H9 (cell line): ENCODE measurements around the gene OR51M1. TPM values are rescaled to one million over a fixed set of nuclear protein-coding genes. Genes with fewer than 3 reads are reported as not detected.

Experiments used
- DNase-seq: peaks from one replicate; pipeline ENCODE4 v3.0.0-alpha.2; 2017
- H2AFZ ChIP-seq: one replicate; pipeline ENCODE4 v1.6.1; 2013; ENCODE audit warnings: mild to moderate bottlenecking, low read length, control low read depth, moderate library complexity
- H2AK5ac ChIP-seq: 2 replicates; pipeline ENCODE4 v1.6.1; 2013; ENCODE audit warnings: low read length, control low read depth, mixed read lengths; ENCODE audit not compliant: insufficient read length
- H2BK120ac ChIP-seq: one replicate; pipeline ENCODE4 v1.6.1; 2013; ENCODE audit warnings: low read depth, mild to moderate bottlenecking, low read length, control low read depth, inconsistent platforms; ENCODE audit not compliant: poor library complexity, severe bottlenecking
- H2BK12ac ChIP-seq: 2 replicates; pipeline ENCODE4 v1.6.1; 2013; ENCODE audit warnings: low read length, control low read depth, mixed read lengths, low read depth; ENCODE audit not compliant: insufficient read length
- H2BK15ac ChIP-seq: 2 replicates; pipeline ENCODE4 v1.6.1; 2013; ENCODE audit warnings: low read depth, low read length, control low read depth
- H2BK20ac ChIP-seq: one replicate; pipeline ENCODE4 v1.6.1; 2013; ENCODE audit warnings: low read depth, mild to moderate bottlenecking, low read length, control low read depth, inconsistent platforms; ENCODE audit not compliant: poor library complexity, severe bottlenecking
- H2BK5ac ChIP-seq: 2 replicates; pipeline ENCODE4 v1.6.1; 2013; ENCODE audit warnings: low read length, control low read depth, mixed read lengths; ENCODE audit not compliant: insufficient read length
- H3K14ac ChIP-seq: 2 replicates; pipeline ENCODE4 v1.6.1; 2013; ENCODE audit warnings: low read length, control low read depth; ENCODE audit not compliant: insufficient read depth
- H3K18ac ChIP-seq: 2 replicates; pipeline ENCODE4 v1.6.1; 2013; ENCODE audit warnings: low read depth, mild to moderate bottlenecking, mixed read lengths, low read length, control low read depth; ENCODE audit not compliant: insufficient read length
- H3K23ac ChIP-seq: 2 replicates; pipeline ENCODE4 v1.6.1; 2013; ENCODE audit warnings: low read length, control low read depth, mixed read lengths, low read depth; ENCODE audit not compliant: insufficient read length
- H3K23me2 ChIP-seq: 2 replicates; pipeline ENCODE4 v1.6.1; 2013; ENCODE audit warnings: low read depth, mild to moderate bottlenecking, mixed read lengths, low read length, control low read depth; ENCODE audit not compliant: insufficient read length, poor library complexity, severe bottlenecking
- H3K27ac ChIP-seq: 2 replicates; pipeline ENCODE4 v1.5.1; 2013; ENCODE audit warnings: low read length, control low read depth, mixed read lengths, low read depth; ENCODE audit not compliant: insufficient read length
- H3K27me3 ChIP-seq: 2 replicates; pipeline ENCODE4 v1.6.1; 2013; ENCODE audit warnings: low read length, control low read depth, inconsistent platforms; ENCODE audit not compliant: insufficient read depth
- H3K4ac ChIP-seq: 2 replicates; pipeline ENCODE4 v1.6.1; 2013; ENCODE audit warnings: low read depth, mild to moderate bottlenecking, control low read depth, inconsistent platforms, low read length, moderate library complexity
- H3K4me1 ChIP-seq: 2 replicates; pipeline ENCODE4 v1.6.1; 2013; ENCODE audit warnings: low read length, control low read depth, inconsistent platforms; ENCODE audit not compliant: insufficient read depth
- H3K4me2 ChIP-seq: 2 replicates; pipeline ENCODE4 v1.6.1; 2013; ENCODE audit warnings: low read length, control low read depth, mixed read lengths; ENCODE audit not compliant: insufficient read length, insufficient read depth
- H3K56ac ChIP-seq: 2 replicates; pipeline ENCODE4 v1.6.1; 2013; ENCODE audit warnings: low read depth, mild to moderate bottlenecking, mixed read lengths, low read length, control low read depth; ENCODE audit not compliant: insufficient read length
- H3K79me1 ChIP-seq: 2 replicates; pipeline ENCODE4 v1.6.1; 2013; ENCODE audit warnings: low read depth, mild to moderate bottlenecking, moderate library complexity, low read length, control low read depth, inconsistent platforms; ENCODE audit not compliant: insufficient read depth, poor library complexity, severe bottlenecking
- H3K79me2 ChIP-seq: 2 replicates; pipeline ENCODE4 v1.6.1; 2013; ENCODE audit warnings: low read length, control low read depth, inconsistent platforms; ENCODE audit not compliant: insufficient read depth
- H3K9ac ChIP-seq: 2 replicates; pipeline ENCODE4 v1.6.1; 2013; ENCODE audit warnings: low read length, control low read depth, mixed read lengths; ENCODE audit not compliant: insufficient read length; ENCODE audit errors: extremely low read depth
- H3K9me3 ChIP-seq: one replicate; pipeline ENCODE4 v1.6.1; 2013; ENCODE audit warnings: low read depth, low read length, inconsistent platforms; ENCODE audit not compliant: control insufficient read depth
- H3T11ph ChIP-seq: one replicate; pipeline ENCODE4 v1.6.1; 2013; ENCODE audit warnings: mild to moderate bottlenecking, low read length, control low read depth, inconsistent platforms
- H4K20me1 ChIP-seq: one replicate; pipeline ENCODE4 v1.6.1; 2013; ENCODE audit not compliant: control insufficient read depth, insufficient read length, insufficient read depth
- H4K5ac ChIP-seq: 2 replicates; pipeline ENCODE4 v1.6.1; 2013; ENCODE audit warnings: low read depth, mild to moderate bottlenecking, mixed read lengths, low read length, control low read depth; ENCODE audit not compliant: insufficient read length
- H4K8ac ChIP-seq: replicated peaks from 2 replicates; pipeline ENCODE4 v1.6.1; 2013; ENCODE audit warnings: low read length, control low read depth, mixed read lengths, low read depth; ENCODE audit not compliant: insufficient read length
- H4K91ac ChIP-seq: 2 replicates; pipeline ENCODE4 v1.6.1; 2013; ENCODE audit warnings: low read depth, mild to moderate bottlenecking, moderate library complexity, mixed read lengths, low read length, control low read depth; ENCODE audit not compliant: insufficient read length
- H3K27ac Mint-ChIP-seq, 3 experiments: 2 replicates in 2 of 3; 3 replicates in 1 of 3; pipeline ENCODE4 v1.8.0; 2020 to 2021; ENCODE audit warnings: mixed read lengths in 3 of 3, mild to moderate bottlenecking in 1 of 3, moderate library complexity in 1 of 3
- H3K27me3 Mint-ChIP-seq: 2 replicates; pipeline ENCODE4 v1.8.0; 2021; ENCODE audit warnings: low read depth, mild to moderate bottlenecking, moderate library complexity, mixed read lengths
- H3K36me3 Mint-ChIP-seq, 3 experiments: 2 replicates in 2 of 3; 3 replicates in 1 of 3; pipeline ENCODE4 v1.8.0; 2020 to 2021; ENCODE audit warnings: low read depth in 3 of 3, mixed read lengths in 3 of 3; ENCODE audit not compliant: insufficient read depth in 1 of 3
- H3K4me1 Mint-ChIP-seq, 2 experiments: 2 replicates each; pipeline ENCODE4 v1.8.0; 2020; ENCODE audit warnings: mixed read lengths in 2 of 2
- H3K4me3 Mint-ChIP-seq, 2 experiments: 2 replicates in 1 of 2; 3 replicates in 1 of 2; pipeline ENCODE4 v1.8.0; 2020 to 2021; ENCODE audit warnings: mild to moderate bottlenecking in 2 of 2, mixed read lengths in 2 of 2, moderate library complexity in 1 of 2
- H3K9me3 Mint-ChIP-seq, 2 experiments: 2 replicates in 1 of 2; 3 replicates in 1 of 2; pipeline ENCODE4 v1.8.0; 2020; ENCODE audit warnings: mild to moderate bottlenecking in 2 of 2, mixed read lengths in 2 of 2, moderate library complexity in 1 of 2
- CTCF ChIP-seq: fragments of 200-600 bp; sonication (generic); conservative IDR thresholded peaks from 3 replicates; pipeline ENCODE4 v1.8.0; 2021; ENCODE audit warnings: antibody characterized with exemption, mild to moderate bottlenecking
- WGBS: extraction: QIAGEN DNeasy Blood & Tissue Kit; methylation state at CpG from one replicate; pipeline ENCODE4 v1.1.7; 2013; ENCODE audit warnings: missing lambda C conversion rate, low lambda C conversion rate, mixed read lengths; ENCODE audit not compliant: insufficient read length; ENCODE audit errors: extremely low coverage; 5-methylcytosine and 5-hydroxymethylcytosine counted together
- total RNA-seq: library from RNA; stranded (reverse); gene quantifications from 2 replicates; pipeline ENCODE4 v1.2.1, GENCODE V29; 2021

Gene OR51M1
- total RNA-seq, 1 experiment from 2014 or later: not detected

GRCh38 chr11:5343474-5344335, 39.9 kb upstream of the OR51M1 start, which contains the start of gene OR51B5:
Gene OR51B5 (minus strand): TSS chr11:5343524. CDS start chr11:5343524, 0 bp downstream.
- Mint-ChIP-seq H3K27ac (peak within 1 kb of the TSS in 1 of 3 experiments; percentile 34; a peak in 1 of 7 replicates), H3K27me3 (no peaks in the 10 kb centered on the region), H3K4me1 (peaks cover 10% of the 10 kb centered on the region in 2 experiments), H3K36me3 (no peaks in the 10 kb centered on the region), H3K4me3 (no peak within 1 kb of the TSS), H3K9me3 (no peaks in the 10 kb centered on the region)
- Histone ChIP-seq H3K4ac (no peak within 1 kb of the TSS), H4K91ac (no peak within 1 kb of the TSS), H3T11ph (no peak within 1 kb of the TSS), H3K23ac (no peak within 1 kb of the TSS), H3K9ac (no peak within 1 kb of the TSS), H2BK120ac (no peak within 1 kb of the TSS), H3K4me1 (peaks cover 4% of the 10 kb centered on the region; the same call in 1 of the 2 replicates), H3K14ac (no peak within 1 kb of the TSS), H4K8ac (no peak within 1 kb of the TSS), H3K4me2 (no peak within 1 kb of the TSS), H3K79me1 (no peaks in the 10 kb centered on the region), H3K18ac (no peak within 1 kb of the TSS), H3K79me2 (no peaks in the 10 kb centered on the region), H3K9me3 (no peaks in the 10 kb centered on the region), H3K27me3 (no peaks in the 10 kb centered on the region), H4K20me1 (no peaks in the 10 kb centered on the region), H2AK5ac (no peak within 1 kb of the TSS), H2BK20ac (no peak within 1 kb of the TSS), H2BK15ac (no peak within 1 kb of the TSS), H2BK12ac (no peak within 1 kb of the TSS), H3K56ac (no peak within 1 kb of the TSS), H4K5ac (no peak within 1 kb of the TSS), H2BK5ac (no peak within 1 kb of the TSS), H3K23me2 (no peaks in the 10 kb centered on the region), H2AFZ (no peak within 1 kb of the TSS), H3K27ac (no peak within 1 kb of the TSS)
- no CpG with 5 or more reads among the region's 6 CpGs for WGBS
- no peak for DNase-seq
- TF ChIP-seq CTCF: no peak
